HepG2 (cell line): ENCODE data around the gene MARK2. TPM values are rescaled to one million over a fixed set of nuclear protein-coding genes. Genes with fewer than 3 reads are reported as not detected.

Experiments
- CREB3 ChIP-seq: sonication (generic); formaldehyde crosslinking; IDR thresholded peaks from 2 replicates; pipeline ENCODE4 v1.5.0; 2020; ENCODE audit warnings: missing genetic modification reagents
- GATAD1 ChIP-seq: IDR thresholded peaks from 2 replicates; pipeline ENCODE4 v1.6.1; 2016; ENCODE audit warnings: missing genetic modification reagents, missing compliant biosample characterization
- KDM1A ChIP-seq: IDR thresholded peaks from 2 replicates; pipeline ENCODE4 v1.6.1; 2016; ENCODE audit warnings: missing compliant biosample characterization
- NAIF1 ChIP-seq: sonication (generic); formaldehyde crosslinking; IDR thresholded peaks from 2 replicates; pipeline ENCODE4 v1.5.0; 2020; ENCODE audit warnings: mild to moderate bottlenecking, missing genetic modification reagents, borderline replicate concordance
- NFIB ChIP-seq: sonication (generic); formaldehyde crosslinking; IDR thresholded peaks from 2 replicates; pipeline ENCODE4 v1.9.0; 2021; ENCODE audit warnings: missing genetic modification reagents, mild to moderate bottlenecking, borderline replicate concordance
- ZNF280D ChIP-seq: sonication (generic); formaldehyde crosslinking; IDR thresholded peaks from 2 replicates; pipeline ENCODE4 v1.5.1; 2020; ENCODE audit warnings: mild to moderate bottlenecking, missing genetic modification reagents
- ZNF460 ChIP-seq: sonication (generic); formaldehyde crosslinking; IDR thresholded peaks from 2 replicates; pipeline ENCODE4 v1.5.1; 2020; ENCODE audit warnings: missing genetic modification reagents, mild to moderate bottlenecking, borderline replicate concordance
- polyA plus RNA-seq, 8 experiments: library from polyadenylated mRNA; depleted of rRNA in 3 of 8; stranded (reverse) in 7 of 8; unstranded in 1 of 8; fragments of >200 nt; fragmentation: Illumina TruSeq in 4 of 8; extraction: Trizol in 4 of 8; gene quantifications; 2 replicates each; pipeline versions ENCODE4 v1.2.1 to v1.2.3, GENCODE V29; 2011 to 2016; ENCODE audit warnings: low read depth in 4 of 8, missing spikeins in 1 of 8, mixed read lengths in 1 of 8; ENCODE audit not compliant: insufficient read depth in 1 of 8
- total RNA-seq, 5 experiments: library from RNA; depleted of rRNA; stranded (reverse); fragments of >200 nt; fragmentation: Illumina TruSeq; extraction: Trizol; gene quantifications; 2 replicates each; pipeline ENCODE4 v1.2.3, GENCODE V29; 2016; ENCODE audit warnings: low read depth in 1 of 5
- TF ChIP-seq, protein P1 (sequence below): sonication (generic); formaldehyde crosslinking; IDR thresholded peaks from 2 replicates; pipeline ENCODE4 v1.9.0; 2021; ENCODE audit warnings: mild to moderate bottlenecking, missing genetic modification reagents
- TF ChIP-seq, protein P2 (sequence below): sonication (generic); formaldehyde crosslinking; IDR thresholded peaks from 2 replicates; pipeline ENCODE4 v1.4.0; 2020; ENCODE audit warnings: missing genetic modification reagents
- TF ChIP-seq, protein P3 (sequence below): sonication (generic); formaldehyde crosslinking; IDR thresholded peaks from 2 replicates; pipeline ENCODE4 v1.5.0; 2020; ENCODE audit warnings: missing genetic modification reagents

Gene MARK2
- total and polyA plus RNA-seq, 2 of the 13 experiments (the other 11 are each of a cell fraction or from before 2014, with no cell fraction given), result 13.5 to 13.9 TPM

DNA sequence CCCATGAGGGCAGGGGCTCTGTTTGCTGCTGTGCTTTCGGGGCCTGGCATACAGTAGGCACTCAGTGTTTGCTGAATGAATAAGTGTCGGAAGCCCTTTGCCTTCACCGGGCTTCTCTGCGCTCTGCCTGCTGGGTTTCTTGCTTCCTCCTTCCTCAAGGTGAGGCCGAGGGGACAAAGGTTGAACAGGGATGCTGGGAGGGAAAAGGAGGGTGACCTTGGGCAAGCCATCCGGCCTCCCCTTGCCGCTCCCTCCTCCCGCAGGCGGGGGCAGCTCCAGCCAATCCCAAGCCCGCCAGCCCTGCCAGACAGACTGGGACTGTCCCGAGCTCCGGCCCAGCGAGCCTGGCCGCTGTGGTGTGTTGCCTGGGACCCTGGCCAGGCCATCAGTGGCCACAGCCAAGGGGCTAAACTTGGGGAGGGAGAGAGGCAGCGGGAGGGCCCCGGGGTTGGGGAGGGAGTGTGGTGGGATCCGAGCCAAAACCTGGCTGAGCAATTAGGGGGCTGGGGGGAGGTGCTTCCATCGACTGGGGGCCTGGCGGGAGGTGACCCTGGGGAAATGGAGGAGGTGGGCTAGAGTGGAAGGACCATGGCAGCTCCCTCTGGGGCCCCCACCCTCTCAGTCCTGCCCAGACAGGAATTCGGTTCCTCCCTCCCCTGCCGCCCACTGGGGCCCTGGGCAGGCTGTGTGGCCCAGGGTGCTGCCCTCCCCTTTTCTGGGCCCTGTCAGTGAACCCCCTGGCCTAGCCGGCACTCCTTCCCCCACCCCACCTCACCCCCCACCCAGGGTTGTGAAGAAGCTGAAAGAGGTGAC is 81.4 kb downstream of the MARK2 start (continued):
- TF ChIP-seq, protein P1, sequence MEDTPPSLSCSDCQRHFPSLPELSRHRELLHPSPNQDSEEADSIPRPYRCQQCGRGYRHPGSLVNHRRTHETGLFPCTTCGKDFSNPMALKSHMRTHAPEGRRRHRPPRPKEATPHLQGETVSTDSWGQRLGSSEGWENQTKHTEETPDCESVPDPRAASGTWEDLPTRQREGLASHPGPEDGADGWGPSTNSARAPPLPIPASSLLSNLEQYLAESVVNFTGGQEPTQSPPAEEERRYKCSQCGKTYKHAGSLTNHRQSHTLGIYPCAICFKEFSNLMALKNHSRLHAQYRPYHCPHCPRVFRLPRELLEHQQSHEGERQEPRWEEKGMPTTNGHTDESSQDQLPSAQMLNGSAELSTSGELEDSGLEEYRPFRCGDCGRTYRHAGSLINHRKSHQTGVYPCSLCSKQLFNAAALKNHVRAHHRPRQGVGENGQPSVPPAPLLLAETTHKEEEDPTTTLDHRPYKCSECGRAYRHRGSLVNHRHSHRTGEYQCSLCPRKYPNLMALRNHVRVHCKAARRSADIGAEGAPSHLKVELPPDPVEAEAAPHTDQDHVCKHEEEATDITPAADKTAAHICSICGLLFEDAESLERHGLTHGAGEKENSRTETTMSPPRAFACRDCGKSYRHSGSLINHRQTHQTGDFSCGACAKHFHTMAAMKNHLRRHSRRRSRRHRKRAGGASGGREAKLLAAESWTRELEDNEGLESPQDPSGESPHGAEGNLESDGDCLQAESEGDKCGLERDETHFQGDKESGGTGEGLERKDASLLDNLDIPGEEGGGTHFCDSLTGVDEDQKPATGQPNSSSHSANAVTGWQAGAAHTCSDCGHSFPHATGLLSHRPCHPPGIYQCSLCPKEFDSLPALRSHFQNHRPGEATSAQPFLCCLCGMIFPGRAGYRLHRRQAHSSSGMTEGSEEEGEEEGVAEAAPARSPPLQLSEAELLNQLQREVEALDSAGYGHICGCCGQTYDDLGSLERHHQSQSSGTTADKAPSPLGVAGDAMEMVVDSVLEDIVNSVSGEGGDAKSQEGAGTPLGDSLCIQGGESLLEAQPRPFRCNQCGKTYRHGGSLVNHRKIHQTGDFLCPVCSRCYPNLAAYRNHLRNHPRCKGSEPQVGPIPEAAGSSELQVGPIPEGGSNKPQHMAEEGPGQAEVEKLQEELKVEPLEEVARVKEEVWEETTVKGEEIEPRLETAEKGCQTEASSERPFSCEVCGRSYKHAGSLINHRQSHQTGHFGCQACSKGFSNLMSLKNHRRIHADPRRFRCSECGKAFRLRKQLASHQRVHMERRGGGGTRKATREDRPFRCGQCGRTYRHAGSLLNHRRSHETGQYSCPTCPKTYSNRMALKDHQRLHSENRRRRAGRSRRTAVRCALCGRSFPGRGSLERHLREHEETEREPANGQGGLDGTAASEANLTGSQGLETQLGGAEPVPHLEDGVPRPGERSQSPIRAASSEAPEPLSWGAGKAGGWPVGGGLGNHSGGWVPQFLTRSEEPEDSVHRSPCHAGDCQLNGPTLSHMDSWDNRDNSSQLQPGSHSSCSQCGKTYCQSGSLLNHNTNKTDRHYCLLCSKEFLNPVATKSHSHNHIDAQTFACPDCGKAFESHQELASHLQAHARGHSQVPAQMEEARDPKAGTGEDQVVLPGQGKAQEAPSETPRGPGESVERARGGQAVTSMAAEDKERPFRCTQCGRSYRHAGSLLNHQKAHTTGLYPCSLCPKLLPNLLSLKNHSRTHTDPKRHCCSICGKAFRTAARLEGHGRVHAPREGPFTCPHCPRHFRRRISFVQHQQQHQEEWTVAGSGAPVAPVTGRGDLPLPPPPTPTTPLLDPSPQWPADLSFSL (CRISPR knock-in tag), result no peak
- no peak for TF ChIP-seq ZNF280D
- TF ChIP-seq NAIF1 (CRISPR knock-in tag), result 0 out of 2 replicates have a peak, but pooled peaks have one; percentile 37
- TF ChIP-seq, protein P2, sequence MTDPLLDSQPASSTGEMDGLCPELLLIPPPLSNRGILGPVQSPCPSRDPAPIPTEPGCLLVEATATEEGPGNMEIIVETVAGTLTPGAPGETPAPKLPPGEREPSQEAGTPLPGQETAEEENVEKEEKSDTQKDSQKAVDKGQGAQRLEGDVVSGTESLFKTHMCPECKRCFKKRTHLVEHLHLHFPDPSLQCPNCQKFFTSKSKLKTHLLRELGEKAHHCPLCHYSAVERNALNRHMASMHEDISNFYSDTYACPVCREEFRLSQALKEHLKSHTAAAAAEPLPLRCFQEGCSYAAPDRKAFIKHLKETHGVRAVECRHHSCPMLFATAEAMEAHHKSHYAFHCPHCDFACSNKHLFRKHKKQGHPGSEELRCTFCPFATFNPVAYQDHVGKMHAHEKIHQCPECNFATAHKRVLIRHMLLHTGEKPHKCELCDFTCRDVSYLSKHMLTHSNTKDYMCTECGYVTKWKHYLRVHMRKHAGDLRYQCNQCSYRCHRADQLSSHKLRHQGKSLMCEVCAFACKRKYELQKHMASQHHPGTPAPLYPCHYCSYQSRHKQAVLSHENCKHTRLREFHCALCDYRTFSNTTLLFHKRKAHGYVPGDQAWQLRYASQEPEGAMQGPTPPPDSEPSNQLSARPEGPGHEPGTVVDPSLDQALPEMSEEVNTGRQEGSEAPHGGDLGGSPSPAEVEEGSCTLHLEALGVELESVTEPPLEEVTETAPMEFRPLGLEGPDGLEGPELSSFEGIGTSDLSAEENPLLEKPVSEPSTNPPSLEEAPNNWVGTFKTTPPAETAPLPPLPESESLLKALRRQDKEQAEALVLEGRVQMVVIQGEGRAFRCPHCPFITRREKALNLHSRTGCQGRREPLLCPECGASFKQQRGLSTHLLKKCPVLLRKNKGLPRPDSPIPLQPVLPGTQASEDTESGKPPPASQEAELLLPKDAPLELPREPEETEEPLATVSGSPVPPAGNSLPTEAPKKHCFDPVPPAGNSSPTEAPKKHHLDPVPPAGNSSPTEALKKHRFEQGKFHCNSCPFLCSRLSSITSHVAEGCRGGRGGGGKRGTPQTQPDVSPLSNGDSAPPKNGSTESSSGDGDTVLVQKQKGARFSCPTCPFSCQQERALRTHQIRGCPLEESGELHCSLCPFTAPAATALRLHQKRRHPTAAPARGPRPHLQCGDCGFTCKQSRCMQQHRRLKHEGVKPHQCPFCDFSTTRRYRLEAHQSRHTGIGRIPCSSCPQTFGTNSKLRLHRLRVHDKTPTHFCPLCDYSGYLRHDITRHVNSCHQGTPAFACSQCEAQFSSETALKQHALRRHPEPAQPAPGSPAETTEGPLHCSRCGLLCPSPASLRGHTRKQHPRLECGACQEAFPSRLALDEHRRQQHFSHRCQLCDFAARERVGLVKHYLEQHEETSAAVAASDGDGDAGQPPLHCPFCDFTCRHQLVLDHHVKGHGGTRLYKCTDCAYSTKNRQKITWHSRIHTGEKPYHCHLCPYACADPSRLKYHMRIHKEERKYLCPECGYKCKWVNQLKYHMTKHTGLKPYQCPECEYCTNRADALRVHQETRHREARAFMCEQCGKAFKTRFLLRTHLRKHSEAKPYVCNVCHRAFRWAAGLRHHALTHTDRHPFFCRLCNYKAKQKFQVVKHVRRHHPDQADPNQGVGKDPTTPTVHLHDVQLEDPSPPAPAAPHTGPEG (CRISPR knock-in tag), result no peak
- TF ChIP-seq KDM1A (CRISPR knock-in tag), result 0 out of 2 replicates have a peak, but pooled peaks have one; percentile 52
- TF ChIP-seq, protein P3, sequence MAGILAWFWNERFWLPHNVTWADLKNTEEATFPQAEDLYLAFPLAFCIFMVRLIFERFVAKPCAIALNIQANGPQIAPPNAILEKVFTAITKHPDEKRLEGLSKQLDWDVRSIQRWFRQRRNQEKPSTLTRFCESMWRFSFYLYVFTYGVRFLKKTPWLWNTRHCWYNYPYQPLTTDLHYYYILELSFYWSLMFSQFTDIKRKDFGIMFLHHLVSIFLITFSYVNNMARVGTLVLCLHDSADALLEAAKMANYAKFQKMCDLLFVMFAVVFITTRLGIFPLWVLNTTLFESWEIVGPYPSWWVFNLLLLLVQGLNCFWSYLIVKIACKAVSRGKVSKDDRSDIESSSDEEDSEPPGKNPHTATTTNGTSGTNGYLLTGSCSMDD, result no peak
- no peak for TF ChIP-seq NFIB (CRISPR knock-in tag)
- no peak for TF ChIP-seq ZNF460 (CRISPR knock-in tag)
- no peak for TF ChIP-seq CREB3 (CRISPR knock-in tag)
- no peak for TF ChIP-seq GATAD1
